Activated CD4-positive, alpha-beta T cell treated with anti-CD3 and anti-CD28 coated beads for 36 hours (primary cell): ENCODE results near the gene TMEM164. TPM values are rescaled to one million over a fixed set of nuclear protein-coding genes. Genes with fewer than 3 reads are reported as not detected.
A peak's percentile ranks its signal among the peaks of the same experiment; 100 is the strongest.

Experiments used
- ATAC-seq: fragments of 200-7000 bp; cut with Tn5 transposase; one replicate; pipeline ENCODE4 v1.10.0; 2021; ENCODE audit warnings: mild to moderate bottlenecking, moderate library complexity
- CTCF ChIA-PET: fragments of 350-600 bp; sonication (Branson Sonifier 250); formaldehyde crosslinking; loops from one replicate; lab custom pipeline; 2021; ENCODE audit warnings: antibody characterized with exemption; lab: Charles Lee
- POLR2A ChIA-PET: fragments of 350-600 bp; sonication (Branson Sonifier 250); formaldehyde crosslinking; loops from one replicate; lab custom pipeline; 2021; ENCODE audit warnings: antibody characterized with exemption, inconsistent platforms; lab: Charles Lee
- DNase-seq: peaks from one replicate; pipeline ENCODE4 v3.0.0-alpha.2; 2020
- H3K27ac Mint-ChIP-seq: one replicate; pipeline ENCODE4 v1.8.0; 2021; ENCODE audit warnings: mixed read lengths
- H3K27me3 Mint-ChIP-seq: one replicate; pipeline ENCODE4 v1.8.0; 2021; ENCODE audit warnings: mixed read lengths
- H3K36me3 Mint-ChIP-seq: one replicate; pipeline ENCODE4 v1.8.0; 2021; ENCODE audit warnings: low read depth, mixed read lengths
- H3K4me1 Mint-ChIP-seq: one replicate; pipeline ENCODE4 v1.8.0; 2021; ENCODE audit warnings: mixed read lengths
- H3K4me3 Mint-ChIP-seq: one replicate; pipeline ENCODE4 v1.8.0; 2021; ENCODE audit warnings: mild to moderate bottlenecking, moderate library complexity, mixed read lengths
- H3K9me3 Mint-ChIP-seq: one replicate; pipeline ENCODE4 v1.8.0; 2021; ENCODE audit warnings: low read depth, mixed read lengths
- intact Hi-C, 2 experiments: fragments of 100-400 bp; cut with DNase I in 1 of 2; cut with micrococcal nuclease in 1 of 2; formaldehyde crosslinking; loops; one replicate each; pipeline versions ENCODE4 v1.14.2 to v1.15.1; 2022 to 2024; cut with DNase I, micrococcal nuclease
- total RNA-seq, 2 experiments: library from RNA; stranded (reverse); gene quantifications; one replicate each; pipeline ENCODE4 v1.2.3, GENCODE V29; 2021

The TMEM164 gene
- total RNA-seq, 2 experiments from 2014 or later, result 10.5 to 12.2 TPM

GRCh38 chrX:109987884-109988283 is 15.0 kb upstream of the TMEM164 start:
- intact Hi-C loops, result no loop called here
- POLR2A ChIA-PET, result no interaction called here

DNA sequence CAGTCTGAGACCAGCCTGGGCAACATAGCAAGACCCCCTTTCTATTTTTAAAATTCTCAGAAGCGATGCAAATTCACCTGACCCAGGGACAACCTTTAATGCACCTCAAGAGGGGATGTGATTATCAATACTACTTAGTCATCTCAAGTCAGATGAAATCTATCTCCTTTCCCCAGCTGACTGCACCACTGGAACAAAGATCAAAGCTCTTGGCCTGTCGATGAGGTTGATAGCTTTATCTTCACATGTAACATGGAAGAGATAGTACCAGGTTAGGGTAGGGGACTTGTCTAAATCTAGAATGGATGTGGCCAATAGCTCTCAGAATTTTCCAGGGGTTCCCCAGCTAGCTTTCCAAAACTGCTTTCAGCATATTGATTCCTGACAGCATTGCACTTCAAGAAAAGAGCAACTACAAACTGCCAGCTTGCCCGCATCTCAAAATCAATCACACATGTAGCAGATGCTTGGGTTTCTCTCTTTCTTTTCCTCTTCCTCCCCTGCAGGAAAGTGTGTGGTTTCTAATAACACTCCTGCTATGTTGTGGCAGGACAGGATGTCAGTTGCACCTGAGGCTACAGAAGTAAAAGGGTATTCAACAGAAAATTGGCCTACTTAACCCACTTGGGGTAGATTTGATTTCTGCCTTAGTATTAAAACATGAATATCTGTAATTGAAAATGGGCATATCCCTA is 12.2 kb upstream of the TMEM164 start:
- H3K27me3 Mint-ChIP-seq, result no peaks in the 10 kb centered on the region
- peaks cover 25% of the 10 kb centered on the region for H3K4me1 Mint-ChIP-seq
- H3K36me3 Mint-ChIP-seq, result no peaks in the 10 kb centered on the region
- intact Hi-C loops, result no loop called here
- ChIA-PET POLR2A (no interaction called here), CTCF (no interaction called here)
- no peak overlapping the region for H3K27ac Mint-ChIP-seq
- no peak overlapping the region for H3K4me3 Mint-ChIP-seq
- H3K9me3 Mint-ChIP-seq, result no peaks in the 10 kb centered on the region
- DNase-seq (no peak), ATAC-seq (peak; percentile 36)

More at GRCh38 chrX:109987884-109988283, 15.0 kb upstream of the TMEM164 start:
- Mint-ChIP-seq H3K9me3 (no peaks in the 10 kb centered on the region), H3K27me3 (no peaks in the 10 kb centered on the region), H3K27ac (no peak overlapping the region), H3K36me3 (no peaks in the 10 kb centered on the region), H3K4me3 (no peak overlapping the region), H3K4me1 (peaks cover 20% of the 10 kb centered on the region)
- DNase-seq (no peak), ATAC-seq (no peak)
- CTCF ChIA-PET, result interaction anchor here (1.2 to 1.4 kb wide), 2 partner anchors 13 to 159 kb away, joined by 3 read pairs; no protein-coding TSS in a partner anchor

- Mint-ChIP-seq H3K27ac (no peak overlapping the region), H3K36me3 (no peaks in the 10 kb centered on the region), H3K27me3 (no peaks in the 10 kb centered on the region), H3K4me1 (peaks cover 25% of the 10 kb centered on the region), H3K4me3 (no peak overlapping the region), H3K9me3 (no peaks in the 10 kb centered on the region)
- ChIA-PET CTCF (interaction anchor here (0.9 kb wide), 1 partner anchor 101 kb away, joined by 3 read pairs; no protein-coding TSS in a partner anchor), POLR2A (no interaction called here)
- ATAC-seq, result no peak
- no peak for DNase-seq
- intact Hi-C loops, result no loop called here
Measured at GRCh38 chrX:109992203-109992602, 10.7 kb upstream of the TMEM164 start.

DNA sequence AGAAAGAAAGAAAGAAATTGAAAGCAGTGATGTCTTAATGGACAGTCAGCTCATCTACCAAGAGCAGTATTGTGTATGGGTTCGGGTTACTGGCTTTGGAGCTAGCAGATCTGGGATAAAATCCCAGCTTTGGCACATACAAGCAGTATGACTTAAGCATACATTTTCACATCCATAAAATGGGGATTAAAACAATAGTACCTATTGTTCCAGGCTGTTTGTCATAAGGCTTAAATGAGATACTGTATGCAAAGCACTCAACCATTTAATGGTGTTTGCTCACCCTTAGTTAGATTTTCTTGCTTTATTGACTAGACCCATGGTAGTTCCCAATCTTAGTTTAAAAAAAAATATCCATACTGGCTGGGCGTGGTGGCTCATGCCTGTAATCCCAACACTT is 7.8 kb upstream of the TMEM164 start:
- Mint-ChIP-seq H3K4me1 (peaks cover 17% of the 10 kb centered on the region), H3K27me3 (no peaks in the 10 kb centered on the region), H3K4me3 (no peak overlapping the region), H3K9me3 (no peaks in the 10 kb centered on the region), H3K36me3 (no peaks in the 10 kb centered on the region), H3K27ac (no peak overlapping the region)
- POLR2A ChIA-PET, result no interaction called here
- ATAC-seq, result no peak
- DNase-seq, result no peak
- intact Hi-C loops, result no loop called here
- CTCF ChIA-PET, result no interaction called here

DNA sequence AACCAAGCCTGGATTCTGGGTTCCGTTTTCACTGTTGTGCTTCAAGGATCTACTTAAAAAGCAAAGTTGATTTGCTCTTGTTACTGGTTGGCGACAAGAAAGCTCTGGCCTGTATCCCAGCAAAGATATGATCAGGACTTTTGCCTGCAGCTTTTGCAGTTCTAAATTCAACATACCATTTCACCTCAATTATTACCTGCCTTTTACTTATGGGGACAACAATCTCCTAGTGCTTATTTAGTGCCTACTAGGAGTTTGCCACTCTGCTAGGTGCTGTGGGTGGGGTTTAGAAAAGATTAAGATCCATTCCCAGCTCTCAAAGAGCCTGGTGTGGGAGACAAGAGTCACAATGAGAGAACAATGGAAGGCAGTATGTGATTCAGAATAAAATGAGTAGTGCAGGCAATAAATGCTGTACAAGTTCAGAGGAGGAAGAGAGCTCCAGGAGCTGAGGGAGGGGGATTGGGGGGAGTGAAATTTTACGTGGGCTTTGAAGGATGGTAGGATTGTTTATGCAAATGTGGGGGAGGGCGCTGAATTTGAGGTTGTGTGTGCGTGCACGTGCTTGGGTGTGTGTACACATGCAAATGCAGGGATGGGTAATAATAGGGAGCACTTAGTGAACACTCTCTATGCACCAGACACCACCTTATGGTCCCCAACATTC is 5.0 kb upstream of the TMEM164 start:
- H3K36me3 Mint-ChIP-seq, result no peaks in the 10 kb centered on the region
- ATAC-seq, result no peak
- no peak for DNase-seq
- ChIA-PET POLR2A (no interaction called here), CTCF (interaction anchor here (0.6 kb wide), 1 partner anchor 9 kb away, joined by 3 read pairs; no protein-coding TSS in a partner anchor)
- H3K27me3 Mint-ChIP-seq, result no peaks in the 10 kb centered on the region
- intact Hi-C loops, result no loop called here
- H3K4me1 Mint-ChIP-seq, result peaks cover 9% of the 10 kb centered on the region
- no peak overlapping the region for H3K27ac Mint-ChIP-seq
- H3K9me3 Mint-ChIP-seq, result no peaks in the 10 kb centered on the region
- no peak overlapping the region for H3K4me3 Mint-ChIP-seq

GRCh38 chrX:110000000-110000399 is 2.9 kb upstream of the TMEM164 start:
- Mint-ChIP-seq H3K4me3 (no peak overlapping the region), H3K4me1 (peaks cover 15% of the 10 kb centered on the region), H3K27ac (no peak overlapping the region), H3K9me3 (no peaks in the 10 kb centered on the region), H3K36me3 (no peaks in the 10 kb centered on the region), H3K27me3 (no peaks in the 10 kb centered on the region)
- no peak for DNase-seq
- ATAC-seq, result no peak
- POLR2A ChIA-PET, result no interaction called here
- CTCF ChIA-PET, result no interaction called here
- intact Hi-C loops, result loop anchor here in 1 of 2 experiments (5.0 kb wide), 1 partner anchor 132 kb away; no protein-coding TSS in a partner anchor

- DNase-seq (no peak), ATAC-seq (no peak)
- intact Hi-C loops, result loop anchor here in 1 of 2 experiments (5.0 kb wide), 1 partner anchor 131 kb away; no protein-coding TSS in a partner anchor
- Mint-ChIP-seq H3K4me3 (no peak overlapping the region), H3K27ac (no peak overlapping the region), H3K9me3 (no peaks in the 10 kb centered on the region), H3K27me3 (no peaks in the 10 kb centered on the region), H3K36me3 (peaks cover 2% of the 10 kb centered on the region), H3K4me1 (peaks cover 20% of the 10 kb centered on the region)
- POLR2A ChIA-PET, result no interaction called here
- CTCF ChIA-PET, result no interaction called here
Measured at GRCh38 chrX:110000847-110001713, 1.8 kb upstream of the TMEM164 start.

- Mint-ChIP-seq H3K9me3 (no peaks in the 10 kb centered on the region), H3K36me3 (peaks cover 2% of the 10 kb centered on the region), H3K4me3 (peak overlapping the region; percentile 76), H3K27ac (peak overlapping the region; percentile 74), H3K27me3 (no peaks in the 10 kb centered on the region), H3K4me1 (peaks cover 22% of the 10 kb centered on the region)
- DNase-seq (no peak), ATAC-seq (no peak)
- ChIA-PET POLR2A (no interaction called here), CTCF (no interaction called here)
- intact Hi-C loops, result loop anchor here in 1 of 2 experiments (1.0 to 5.0 kb wide), 4 partner anchors 130 to 466 kb away; partner anchors contain the start of genes ACSL4 and NXT2
Measured at GRCh38 chrX:110001740-110002299, 1.1 kb upstream of the TMEM164 start.

GRCh38 chrX:110003167-110004156 is 548 bp downstream of the TMEM164 start:
- peak; percentile 15 for DNase-seq
- H3K9me3 Mint-ChIP-seq, result no peaks in the 10 kb centered on the region
- H3K4me3 Mint-ChIP-seq, result peak overlapping the region; percentile 81
- peaks cover 27% of the 10 kb centered on the region for H3K4me1 Mint-ChIP-seq
- peak overlapping the region; percentile 73 for H3K27ac Mint-ChIP-seq
- H3K27me3 Mint-ChIP-seq, result no peaks in the 10 kb centered on the region
- peak; percentile 13 for ATAC-seq
- peaks cover 4% of the 10 kb centered on the region for H3K36me3 Mint-ChIP-seq
- CTCF ChIA-PET, result interaction anchor here (0.8 kb wide), 1 partner anchor 10 kb away, joined by 3 read pairs; no protein-coding TSS in a partner anchor
- POLR2A ChIA-PET, result interaction anchor here (0.6 kb wide), 1 partner anchor 292 kb away, joined by 4 read pairs; no protein-coding TSS in a partner anchor
- intact Hi-C loops, result loop anchor here in 1 of 2 experiments (2.0 to 5.0 kb wide), 2 partner anchors 129 to 313 kb away; no protein-coding TSS in a partner anchor

DNA sequence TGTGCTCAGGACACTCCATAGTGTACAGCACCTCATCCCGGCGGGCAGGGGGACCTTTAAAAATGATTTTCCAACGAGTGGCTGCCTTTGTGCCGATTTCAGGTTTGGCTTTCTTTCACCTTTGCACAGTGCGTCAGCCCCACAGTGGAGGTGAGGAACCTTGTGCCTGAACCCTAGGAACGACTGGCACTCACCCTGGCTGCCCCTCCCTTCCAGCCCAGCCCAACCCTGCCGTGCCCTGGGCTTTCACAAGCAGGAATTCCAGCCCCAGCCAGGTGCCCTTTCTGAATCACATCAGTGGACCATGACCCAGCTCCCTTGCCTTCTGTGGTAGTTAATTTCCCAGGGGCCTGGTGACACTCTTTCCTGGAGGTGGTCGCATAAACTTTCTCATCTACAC is 1.3 kb downstream of the TMEM164 start:
- Mint-ChIP-seq H3K4me3 (peak overlapping the region; percentile 81), H3K27me3 (no peaks in the 10 kb centered on the region), H3K4me1 (peaks cover 27% of the 10 kb centered on the region), H3K27ac (no peak overlapping the region), H3K36me3 (peaks cover 4% of the 10 kb centered on the region), H3K9me3 (no peaks in the 10 kb centered on the region)
- DNase-seq, result no peak
- ChIA-PET POLR2A (interaction anchor here (0.6 to 1.0 kb wide), 2 partner anchors 11 to 293 kb away, joined by 3 to 4 read pairs; no protein-coding TSS in a partner anchor), CTCF (no interaction called here)
- intact Hi-C loops, result loop anchor here in 1 of 2 experiments (5.0 kb wide), 1 partner anchor 128 kb away; no protein-coding TSS in a partner anchor
- no peak for ATAC-seq
